Endothelial cell of umbilical vein (primary cell): Measurements from ENCODE around the gene B3GALT6.

ENCODE experiments used
- EZH2 ChIP-seq: IDR thresholded peaks from 2 replicates; pipeline ENCODE4 v1.6.1; 2012; ENCODE audit warnings: borderline replicate concordance, low read depth, mild to moderate bottlenecking, moderate library complexity, low read length, inconsistent platforms; ENCODE audit not compliant: severe bottlenecking
- JUN ChIP-seq: IDR thresholded peaks from 2 replicates; pipeline ENCODE4 v1.6.1; 2011; ENCODE audit warnings: borderline replicate concordance, low read depth; ENCODE audit not compliant: insufficient read length, insufficient read depth
- MYC ChIP-seq: IDR thresholded peaks from one replicate; pipeline ENCODE4 v1.6.1; 2011; ENCODE audit warnings: mild to moderate bottlenecking, low read depth, low read length
- POLR2A ChIP-seq: IDR thresholded peaks from 2 replicates; pipeline ENCODE4 v1.6.1; 2012; ENCODE audit warnings: low read depth, mild to moderate bottlenecking, control low read depth, low read length
- POLR2AphosphoS5 ChIP-seq: IDR thresholded peaks from 2 replicates; pipeline ENCODE4 v1.6.1; 2012; ENCODE audit warnings: low read depth, mild to moderate bottlenecking, control low read depth, low read length, moderate library complexity; ENCODE audit not compliant: insufficient read depth
- TF ChIP-seq, protein P1 (sequence below): IDR thresholded peaks from 2 replicates; pipeline ENCODE4 v1.6.1; 2011; ENCODE audit not compliant: insufficient read depth, insufficient read length
- TF ChIP-seq, protein P2 (sequence below), 2 donors: IDR thresholded peaks; 1 replicate in 1 of 2; 2 replicates in 1 of 2; pipeline ENCODE4 v1.5.1; 2011; ENCODE audit warnings: low read length in 2 of 2, mild to moderate bottlenecking in 2 of 2, moderate library complexity in 2 of 2, control low read depth in 1 of 2, inconsistent platforms in 1 of 2, low read depth in 1 of 2; ENCODE audit not compliant: insufficient read depth in 1 of 2; ENCODE audit errors: extremely low read depth in 1 of 2

DNA sequence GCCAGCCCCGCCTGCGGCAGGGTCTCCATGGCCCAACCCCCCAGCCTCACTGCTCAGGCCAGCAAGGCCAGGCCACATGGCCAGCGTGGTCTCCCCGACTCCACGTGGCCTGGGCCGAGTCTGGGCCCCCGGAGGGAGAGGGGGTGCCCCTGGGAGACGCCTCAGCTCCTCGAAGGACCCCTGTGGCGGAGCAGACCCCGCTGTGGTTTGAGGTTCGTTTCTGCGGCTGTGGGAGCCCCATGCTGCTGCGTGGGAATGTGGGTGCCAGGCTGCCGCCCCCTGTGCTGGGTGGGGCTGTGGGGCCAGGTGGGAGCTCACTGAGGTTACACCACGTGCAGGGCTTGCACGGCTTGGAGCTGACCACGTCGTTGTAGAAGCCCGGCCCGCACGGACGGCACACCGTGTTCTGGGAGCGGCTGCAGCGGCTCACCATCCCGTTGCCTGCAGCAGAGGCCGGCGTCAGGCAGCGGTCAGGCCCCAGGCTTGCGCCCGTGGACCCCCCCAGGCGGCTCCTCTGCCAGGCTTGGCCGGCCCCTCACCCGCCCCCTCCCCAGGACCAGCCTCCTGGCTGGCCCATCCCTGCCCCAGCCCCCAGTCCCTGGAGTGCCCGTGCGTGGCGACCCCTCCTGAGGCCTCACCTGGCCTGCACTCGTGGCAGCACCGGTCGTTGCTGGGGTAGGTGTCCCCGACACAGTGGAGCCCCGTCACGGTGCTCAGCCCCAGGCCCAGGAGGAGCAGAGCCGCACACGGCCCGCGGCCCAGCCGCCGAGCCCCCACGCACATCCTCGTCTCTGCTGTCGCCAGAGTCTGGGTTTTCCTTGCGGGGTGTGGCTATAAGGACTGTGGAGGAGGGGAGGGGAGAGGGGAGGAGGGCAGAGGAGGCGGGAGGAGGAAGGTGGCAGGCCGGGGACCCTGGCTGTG is 18.4 kb upstream of the B3GALT6 start, which contains the start of gene TNFRSF4:
- TF ChIP-seq, protein P1, sequence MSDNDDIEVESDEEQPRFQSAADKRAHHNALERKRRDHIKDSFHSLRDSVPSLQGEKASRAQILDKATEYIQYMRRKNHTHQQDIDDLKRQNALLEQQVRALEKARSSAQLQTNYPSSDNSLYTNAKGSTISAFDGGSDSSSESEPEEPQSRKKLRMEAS = no peak
- TF ChIP-seq, protein P2, sequence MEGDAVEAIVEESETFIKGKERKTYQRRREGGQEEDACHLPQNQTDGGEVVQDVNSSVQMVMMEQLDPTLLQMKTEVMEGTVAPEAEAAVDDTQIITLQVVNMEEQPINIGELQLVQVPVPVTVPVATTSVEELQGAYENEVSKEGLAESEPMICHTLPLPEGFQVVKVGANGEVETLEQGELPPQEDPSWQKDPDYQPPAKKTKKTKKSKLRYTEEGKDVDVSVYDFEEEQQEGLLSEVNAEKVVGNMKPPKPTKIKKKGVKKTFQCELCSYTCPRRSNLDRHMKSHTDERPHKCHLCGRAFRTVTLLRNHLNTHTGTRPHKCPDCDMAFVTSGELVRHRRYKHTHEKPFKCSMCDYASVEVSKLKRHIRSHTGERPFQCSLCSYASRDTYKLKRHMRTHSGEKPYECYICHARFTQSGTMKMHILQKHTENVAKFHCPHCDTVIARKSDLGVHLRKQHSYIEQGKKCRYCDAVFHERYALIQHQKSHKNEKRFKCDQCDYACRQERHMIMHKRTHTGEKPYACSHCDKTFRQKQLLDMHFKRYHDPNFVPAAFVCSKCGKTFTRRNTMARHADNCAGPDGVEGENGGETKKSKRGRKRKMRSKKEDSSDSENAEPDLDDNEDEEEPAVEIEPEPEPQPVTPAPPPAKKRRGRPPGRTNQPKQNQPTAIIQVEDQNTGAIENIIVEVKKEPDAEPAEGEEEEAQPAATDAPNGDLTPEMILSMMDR (IDR thresholded peaks at IDR 0.05; ENCODE audit: extremely low read depth in 1 of 2, insufficient read depth in 1 of 2, low read depth in 1 of 2, low read length in 2 of 2) = no peak
- TF ChIP-seq EZH2 (no peak), POLR2A (no peak), POLR2AphosphoS5 (no peak), JUN (no peak), MYC (no peak)
